ENCODE data around the gene MBP. TPM values are rescaled to one million over a fixed set of nuclear protein-coding genes. Genes with fewer than 3 reads are reported as not detected.

Gene MBP
- total and polyA plus RNA-seq, 2 experiments from 2014 or later = 18.4 to 22.9 TPM

- H3K27ac ChIP-seq (ENCODE audit: low read depth) = no peak overlapping the region
- no peak overlapping the region for H2AFZ ChIP-seq
- H3K4me1 ChIP-seq (ENCODE audit: insufficient read depth) = peaks cover 13% of the 10 kb centered on the region; the same call in 1 of the 2 replicates
- Mint-ChIP-seq H3K9me3 (no peaks in the 10 kb centered on the region), H3K36me3 (ENCODE audit: low read depth) (peaks cover 11% of the 10 kb centered on the region; the same call in 2 of the 3 replicates), H3K4me3 (no peak overlapping the region), H3K4me1 (peaks cover 32% of the 10 kb centered on the region), H3K27ac (no peak overlapping the region; the same call in 1 of the 2 replicates), H3K27me3 (ENCODE audit: insufficient read depth, low read depth, poor library complexity) (peaks cover 14% of the 10 kb centered on the region)
- H3K27me3 ChIP-seq (ENCODE audit: insufficient read depth) = no peaks in the 10 kb centered on the region
- no peaks in the 10 kb centered on the region for H3K9me2 ChIP-seq (ENCODE audit: insufficient read depth)
- DNase-seq (ENCODE audit: low spot score) (no peak), ATAC-seq (no peak)
- no peaks in the 10 kb centered on the region for H3K36me3 ChIP-seq (ENCODE audit: insufficient read depth)
- H3K79me2 ChIP-seq (replicated peaks; ENCODE audit: insufficient read depth) = no peaks in the 10 kb centered on the region
- H3K4me3 ChIP-seq = no peak overlapping the region
- H3F3A ChIP-seq (replicated peaks; ENCODE audit: low read depth) = no peaks in the 10 kb centered on the region
- H4K20me1 ChIP-seq (replicated peaks; ENCODE audit: insufficient read depth) = no peaks in the 10 kb centered on the region
- TF ChIP-seq JUNB (IDR thresholded peaks at IDR 0.05; ENCODE audit: unreplicated experiment) (no peak), STAT1 (IDR thresholded peaks at IDR 0.05; ENCODE audit: unreplicated experiment) (no peak), EZH2 (IDR thresholded peaks at IDR 0.05; ENCODE audit: low read depth, unreplicated experiment) (no peak), EZH2phosphoT487 (IDR thresholded peaks at IDR 0.05; ENCODE audit: unreplicated experiment) (no peak), ZNF331 (CRISPR knock-in tag; IDR thresholded peaks at IDR 0.05; ENCODE audit: low read depth) (no peak), ZNF462 (CRISPR knock-in tag; IDR thresholded peaks at IDR 0.05) (no peak), REST (IDR thresholded peaks at IDR 0.05; ENCODE audit: unreplicated experiment) (no peak), POLR2AphosphoS5 (IDR thresholded peaks at IDR 0.05; ENCODE audit: low read depth) (no peak), NANOG (IDR thresholded peaks at IDR 0.05; ENCODE audit: borderline replicate concordance) (no peak), CREB1 (CRISPR knock-in tag; IDR thresholded peaks at IDR 0.05; ENCODE audit: low read depth) (no peak), ZNF114 (CRISPR knock-in tag; IDR thresholded peaks at IDR 0.05) (no peak)
- TF ChIP-seq, protein P1, sequence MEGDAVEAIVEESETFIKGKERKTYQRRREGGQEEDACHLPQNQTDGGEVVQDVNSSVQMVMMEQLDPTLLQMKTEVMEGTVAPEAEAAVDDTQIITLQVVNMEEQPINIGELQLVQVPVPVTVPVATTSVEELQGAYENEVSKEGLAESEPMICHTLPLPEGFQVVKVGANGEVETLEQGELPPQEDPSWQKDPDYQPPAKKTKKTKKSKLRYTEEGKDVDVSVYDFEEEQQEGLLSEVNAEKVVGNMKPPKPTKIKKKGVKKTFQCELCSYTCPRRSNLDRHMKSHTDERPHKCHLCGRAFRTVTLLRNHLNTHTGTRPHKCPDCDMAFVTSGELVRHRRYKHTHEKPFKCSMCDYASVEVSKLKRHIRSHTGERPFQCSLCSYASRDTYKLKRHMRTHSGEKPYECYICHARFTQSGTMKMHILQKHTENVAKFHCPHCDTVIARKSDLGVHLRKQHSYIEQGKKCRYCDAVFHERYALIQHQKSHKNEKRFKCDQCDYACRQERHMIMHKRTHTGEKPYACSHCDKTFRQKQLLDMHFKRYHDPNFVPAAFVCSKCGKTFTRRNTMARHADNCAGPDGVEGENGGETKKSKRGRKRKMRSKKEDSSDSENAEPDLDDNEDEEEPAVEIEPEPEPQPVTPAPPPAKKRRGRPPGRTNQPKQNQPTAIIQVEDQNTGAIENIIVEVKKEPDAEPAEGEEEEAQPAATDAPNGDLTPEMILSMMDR (conservative IDR thresholded peaks at IDR 0.05; ENCODE audit: low read depth in 2 of 2) = no peak
- TF ChIP-seq, protein P2, sequence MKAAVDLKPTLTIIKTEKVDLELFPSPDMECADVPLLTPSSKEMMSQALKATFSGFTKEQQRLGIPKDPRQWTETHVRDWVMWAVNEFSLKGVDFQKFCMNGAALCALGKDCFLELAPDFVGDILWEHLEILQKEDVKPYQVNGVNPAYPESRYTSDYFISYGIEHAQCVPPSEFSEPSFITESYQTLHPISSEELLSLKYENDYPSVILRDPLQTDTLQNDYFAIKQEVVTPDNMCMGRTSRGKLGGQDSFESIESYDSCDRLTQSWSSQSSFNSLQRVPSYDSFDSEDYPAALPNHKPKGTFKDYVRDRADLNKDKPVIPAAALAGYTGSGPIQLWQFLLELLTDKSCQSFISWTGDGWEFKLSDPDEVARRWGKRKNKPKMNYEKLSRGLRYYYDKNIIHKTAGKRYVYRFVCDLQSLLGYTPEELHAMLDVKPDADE (IDR thresholded peaks at IDR 0.05) = no peak
- no peak overlapping the region for H3K4me2 ChIP-seq
These were observed 119.6 kb downstream of the MBP start for GRCh38 chr18:77012806-77013541.

Measured in GM23338 (cell line).